HG02870 (cell line): ENCODE results near the gene IL4.
"Not testable (repeated sequence)": the region's sequence is repeated elsewhere in the genome, so short reads cannot be mapped to it uniquely, and the experiment has no call there.

Experiments
- ATAC-seq: cut with Tn5 transposase; IDR thresholded peaks from one replicate; pipeline ENCODE4 v1.9.1; 2021; ENCODE audit warnings: mild to moderate bottlenecking, moderate library complexity; ENCODE audit not compliant: unreplicated experiment

Gene IL4

DNA sequence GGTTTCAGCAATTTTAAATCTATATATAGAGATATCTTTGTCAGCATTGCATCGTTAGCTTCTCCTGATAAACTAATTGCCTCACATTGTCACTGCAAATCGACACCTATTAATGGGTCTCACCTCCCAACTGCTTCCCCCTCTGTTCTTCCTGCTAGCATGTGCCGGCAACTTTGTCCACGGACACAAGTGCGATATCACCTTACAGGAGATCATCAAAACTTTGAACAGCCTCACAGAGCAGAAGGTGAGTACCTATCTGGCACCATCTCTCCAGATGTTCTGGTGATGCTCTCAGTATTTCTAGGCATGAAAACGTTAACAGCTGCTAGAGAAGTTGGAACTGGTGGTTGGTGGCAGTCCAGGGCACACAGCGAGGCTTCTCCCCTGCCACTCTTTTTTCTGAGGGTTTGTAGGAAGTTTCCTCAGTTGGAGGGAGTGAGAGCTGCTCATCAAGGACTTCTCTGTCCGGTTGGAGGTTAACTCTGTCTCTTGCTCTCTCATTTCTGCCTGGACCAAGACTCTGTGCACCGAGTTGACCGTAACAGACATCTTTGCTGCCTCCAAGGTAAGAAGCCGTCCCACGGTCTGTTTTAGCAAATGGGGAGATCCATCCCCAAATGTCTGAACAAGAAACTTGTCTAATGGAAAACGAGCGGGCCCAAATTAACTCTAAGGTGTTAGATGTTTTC, at the start of gene IL4:
TSS of gene IL4 (plus strand) at position 51 of the 692 bp plus-strand sequence. CDS start at position 113, 62 bp downstream.
- ATAC-seq: no peak

DNA sequence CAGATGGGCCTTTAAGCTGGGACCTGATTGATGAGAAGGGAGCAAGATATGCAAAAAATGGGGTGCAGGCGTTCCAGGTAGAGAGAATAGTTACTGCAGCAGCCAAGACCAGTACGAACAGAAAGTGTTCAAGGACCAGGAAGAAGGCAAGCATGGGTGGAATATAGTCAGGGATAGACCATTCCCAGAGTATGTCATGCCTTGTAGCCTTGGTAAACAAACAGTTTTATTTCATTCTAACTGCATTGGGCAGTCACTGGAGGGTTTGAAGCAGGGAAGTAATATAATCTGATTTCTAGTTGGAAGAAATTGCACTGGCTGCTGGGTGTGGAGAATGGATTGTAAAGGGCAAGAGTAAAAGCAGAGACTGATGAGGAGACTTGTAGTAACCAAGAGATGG, 46.3 kb upstream of the IL4 start:
- no peak for ATAC-seq

DNA sequence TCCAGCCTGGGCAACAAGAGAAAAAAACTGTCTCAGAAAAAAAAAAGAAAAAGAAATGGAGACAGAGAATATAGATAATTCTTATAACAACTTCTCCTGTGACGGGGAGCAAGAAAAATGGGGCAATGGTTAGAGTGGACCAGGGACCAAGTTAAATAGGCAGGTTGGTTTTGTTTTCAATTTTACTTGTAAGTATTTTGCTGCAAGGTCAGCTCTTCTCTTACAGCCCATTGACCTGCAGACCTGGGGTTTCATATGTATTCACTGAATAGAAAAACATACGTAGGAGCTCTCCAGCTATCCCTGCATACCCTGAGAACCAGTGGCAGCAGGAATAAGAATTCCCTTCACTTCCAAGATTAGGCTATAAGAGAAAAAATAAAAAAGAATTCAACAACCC, 45.0 kb upstream of the IL4 start:
- no peak for ATAC-seq

DNA sequence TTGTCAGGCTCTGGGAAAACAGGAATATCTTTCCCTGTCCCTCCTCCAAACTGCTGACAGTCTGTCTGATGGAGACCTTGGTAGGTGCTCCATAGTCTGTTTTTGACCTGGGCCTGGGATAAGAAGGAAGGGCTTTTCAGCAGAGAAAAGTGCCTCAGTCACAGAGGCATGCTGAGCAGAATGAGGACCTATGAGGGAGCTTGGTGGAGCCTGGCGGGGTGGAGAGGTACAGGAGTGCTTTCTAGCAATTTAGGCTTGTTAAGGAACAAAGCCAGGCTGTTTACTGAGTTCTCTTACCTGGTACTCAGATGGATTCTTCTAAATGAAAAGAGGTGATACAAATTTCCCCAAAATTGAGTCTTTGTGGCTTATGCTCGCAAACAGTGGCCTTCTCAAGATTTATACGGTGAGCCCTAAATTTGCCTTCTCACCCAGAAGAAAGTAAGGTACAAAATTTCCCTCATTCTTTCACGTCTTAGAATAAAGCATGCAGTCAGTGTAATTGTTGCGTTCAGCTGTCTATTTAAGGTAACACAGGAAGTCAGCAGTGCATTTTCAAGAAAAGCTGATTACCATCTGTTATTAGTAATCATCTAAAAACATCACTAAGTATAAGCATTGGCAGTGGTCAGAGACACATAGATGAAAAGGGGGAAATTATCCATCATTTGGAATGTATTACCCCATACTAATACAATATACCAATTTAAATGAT, 44.4 kb upstream of the IL4 start:
- ATAC-seq: peak; percentile 69

DNA sequence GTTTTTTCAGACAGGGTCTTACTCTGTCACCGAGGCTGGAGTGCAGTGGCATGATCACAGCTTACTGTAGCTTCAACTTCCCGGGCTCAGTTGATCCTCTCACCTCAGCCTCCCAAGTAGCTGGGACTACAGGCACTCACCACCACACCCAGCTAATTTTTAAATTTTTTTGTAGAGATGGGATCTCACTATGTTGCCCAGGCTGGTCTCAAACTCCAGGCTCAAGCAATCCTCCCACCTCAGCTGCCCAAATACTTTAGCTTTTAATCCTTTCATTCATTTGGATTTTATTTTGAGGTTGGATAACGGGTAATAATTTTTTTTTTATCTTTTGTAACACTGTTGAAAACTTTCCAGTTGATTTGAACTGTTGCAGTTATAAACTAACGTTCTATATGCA, 40.2 kb upstream of the IL4 start:
- ATAC-seq: not testable (repeated sequence)

DNA sequence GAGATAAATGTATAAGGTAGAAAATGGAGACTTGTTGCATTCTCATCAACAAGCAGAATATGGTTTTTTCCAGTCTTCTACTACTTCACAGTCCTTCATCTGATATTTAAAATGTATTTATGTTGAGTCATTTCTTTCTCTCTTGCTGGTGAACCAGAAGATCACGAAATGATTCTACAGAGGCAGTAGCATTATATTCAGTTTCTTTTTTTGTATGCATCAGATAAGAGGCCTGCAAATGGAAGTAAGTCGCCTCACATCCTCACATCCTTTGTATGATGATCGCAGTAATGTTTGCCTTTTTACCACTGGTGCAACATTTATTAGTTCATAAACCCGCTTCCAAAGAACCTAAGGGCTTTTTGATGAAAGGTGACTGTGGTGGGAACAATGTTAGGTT, 37.9 kb upstream of the IL4 start:
- ATAC-seq: peak; percentile 58

DNA sequence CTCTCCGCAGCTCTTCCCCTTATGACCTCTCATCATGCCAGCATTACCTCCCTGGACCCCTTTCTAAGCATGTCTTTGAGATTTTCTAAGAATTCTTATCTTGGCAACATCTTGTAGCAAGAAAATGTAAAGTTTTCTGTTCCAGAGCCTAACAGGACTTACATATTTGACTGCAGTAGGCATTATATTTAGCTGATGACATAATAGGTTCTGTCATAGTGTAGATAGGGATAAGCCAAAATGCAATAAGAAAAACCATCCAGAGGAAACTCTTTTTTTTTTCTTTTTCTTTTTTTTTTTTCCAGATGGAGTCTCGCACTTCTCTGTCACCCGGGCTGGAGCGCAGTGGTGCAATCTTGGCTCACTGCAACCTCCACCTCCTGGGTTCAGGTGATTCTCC, 36.5 kb upstream of the IL4 start:
- ATAC-seq: no peak

DNA sequence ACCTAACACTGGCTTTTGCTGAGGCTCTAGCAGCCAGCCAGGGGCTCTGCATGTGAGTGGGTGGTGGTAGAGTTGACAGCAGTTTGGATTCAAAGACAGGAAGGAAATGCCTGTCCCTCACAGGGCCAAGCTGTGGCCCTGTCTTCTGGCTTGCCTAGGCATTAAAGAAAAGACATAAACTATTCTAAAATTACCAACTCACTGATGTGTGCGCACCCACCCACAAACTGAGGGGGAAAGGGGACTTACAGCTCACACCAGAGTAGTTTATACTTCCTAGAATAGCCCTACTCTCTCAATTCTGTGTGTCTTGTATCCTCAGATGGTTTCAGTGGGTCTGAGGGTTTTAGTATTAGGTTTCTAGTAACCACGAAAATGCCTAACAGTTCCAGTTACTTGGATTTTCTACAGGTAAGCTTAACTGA, 34.1 kb upstream of the IL4 start:
- ATAC-seq: peak; percentile 66

DNA sequence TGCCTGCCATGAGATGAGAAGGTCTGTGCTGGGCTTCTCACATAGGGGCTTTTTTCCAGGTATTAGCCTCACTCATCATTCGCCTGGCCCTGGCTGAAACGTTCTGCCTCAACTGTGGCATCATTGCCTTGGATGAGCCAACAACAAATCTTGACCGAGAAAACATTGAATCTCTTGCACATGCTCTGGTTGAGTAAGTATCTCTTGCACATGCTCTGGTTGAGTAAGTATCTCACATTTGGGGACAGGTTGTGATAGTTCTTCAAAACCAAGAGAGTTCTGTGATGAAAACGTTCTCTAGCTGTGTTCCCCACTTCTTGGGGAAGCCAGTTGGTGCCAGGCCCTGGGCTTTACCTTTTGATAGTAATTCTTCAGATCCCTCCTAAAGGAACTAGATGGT, 33.2 kb upstream of the IL4 start:
- ATAC-seq: peak; percentile 18

DNA sequence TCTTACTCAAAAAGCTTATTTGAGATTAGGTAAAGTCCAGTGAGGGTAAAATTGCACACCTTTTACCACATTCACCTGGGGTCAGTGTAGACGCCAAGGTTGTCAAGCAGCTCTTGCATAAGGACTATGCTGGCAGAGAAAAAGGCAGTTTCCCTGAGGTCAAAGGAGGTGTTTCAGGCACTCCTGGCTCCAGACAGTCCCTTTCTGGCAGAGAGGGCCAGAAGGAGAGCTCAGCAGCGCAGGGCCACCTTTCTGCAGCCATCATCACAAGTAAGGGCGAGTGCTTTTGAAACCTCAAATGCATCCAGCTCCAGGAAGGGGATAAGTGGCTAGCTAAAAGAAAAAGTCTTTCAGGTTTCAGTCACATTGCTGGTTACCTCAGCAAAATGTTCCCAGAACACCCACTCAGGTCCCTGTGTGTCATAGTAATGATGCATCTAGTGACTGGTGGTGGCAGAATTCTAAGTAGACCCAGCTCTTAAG, 32.5 kb upstream of the IL4 start:
- peak; percentile 43 for ATAC-seq

DNA sequence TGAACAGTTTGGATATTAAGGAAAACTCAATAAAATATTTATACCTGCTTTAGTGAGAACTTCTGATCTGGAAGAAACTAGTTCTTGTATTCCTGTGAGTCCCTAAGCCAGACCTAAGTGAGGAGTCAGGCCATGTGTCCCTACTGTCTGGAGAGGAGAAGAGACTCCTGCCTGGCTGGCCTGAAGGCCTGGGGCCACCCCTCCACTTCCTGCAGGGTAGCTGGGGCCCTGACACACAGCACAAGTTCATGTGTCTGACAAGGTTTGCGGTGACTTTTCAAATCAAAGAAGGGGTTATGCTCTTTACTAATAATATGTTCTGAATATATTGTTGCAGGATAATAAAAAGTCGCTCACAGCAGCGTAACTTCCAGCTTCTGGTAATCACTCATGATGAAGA, 31.9 kb upstream of the IL4 start:
- ATAC-seq: no peak

DNA sequence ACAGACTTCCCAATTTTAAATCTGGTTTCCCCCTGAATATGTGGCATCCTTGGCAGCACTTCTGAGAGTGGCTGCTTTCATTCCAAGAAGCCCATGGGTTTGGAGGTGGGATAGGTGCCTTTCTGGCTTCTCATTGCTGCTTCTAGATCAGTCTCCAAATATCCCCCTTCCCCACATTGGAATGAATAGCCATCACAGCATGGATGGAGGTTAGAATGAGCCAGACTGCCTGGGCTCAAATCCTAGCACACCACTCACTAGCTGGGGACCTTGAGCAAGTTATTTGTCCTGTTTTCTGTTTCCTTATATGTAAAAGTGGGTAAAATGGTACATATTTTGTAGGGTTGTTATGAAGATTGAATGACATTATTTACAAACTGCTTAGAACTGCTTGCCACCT, 29.6 kb upstream of the IL4 start:
- ATAC-seq: no peak

DNA sequence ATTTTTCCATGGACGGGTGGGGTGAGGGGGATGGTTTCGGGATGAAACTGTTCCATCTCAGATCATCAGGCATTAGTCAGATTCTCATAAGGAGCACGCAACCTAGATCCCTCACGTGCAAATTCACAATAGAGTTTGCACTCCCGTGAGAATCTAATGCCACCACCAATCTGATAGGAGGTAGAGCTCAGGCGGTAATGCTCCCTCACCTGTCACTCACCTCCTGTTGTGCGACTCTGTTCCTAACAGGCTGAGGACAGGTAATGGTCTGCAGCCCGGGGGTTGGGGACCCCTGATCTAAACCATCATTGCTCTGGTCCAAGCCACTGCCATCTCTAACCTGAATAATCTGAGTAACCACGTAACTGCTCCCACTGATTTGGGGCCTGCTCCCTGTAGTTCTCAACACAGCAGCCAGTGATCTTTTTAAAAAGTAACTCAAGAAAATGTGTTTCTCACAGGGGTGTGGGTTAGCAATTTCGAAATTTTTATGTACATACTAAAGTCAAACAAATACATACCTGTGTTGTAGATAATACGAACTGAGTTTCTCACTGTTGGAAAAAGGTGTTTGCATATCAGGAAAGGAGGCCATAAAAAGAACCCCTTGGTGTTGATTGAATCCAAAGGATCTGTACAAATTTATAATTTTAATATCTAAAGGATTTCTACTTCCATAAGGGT, 27.1 kb upstream of the IL4 start:
- no peak for ATAC-seq

DNA sequence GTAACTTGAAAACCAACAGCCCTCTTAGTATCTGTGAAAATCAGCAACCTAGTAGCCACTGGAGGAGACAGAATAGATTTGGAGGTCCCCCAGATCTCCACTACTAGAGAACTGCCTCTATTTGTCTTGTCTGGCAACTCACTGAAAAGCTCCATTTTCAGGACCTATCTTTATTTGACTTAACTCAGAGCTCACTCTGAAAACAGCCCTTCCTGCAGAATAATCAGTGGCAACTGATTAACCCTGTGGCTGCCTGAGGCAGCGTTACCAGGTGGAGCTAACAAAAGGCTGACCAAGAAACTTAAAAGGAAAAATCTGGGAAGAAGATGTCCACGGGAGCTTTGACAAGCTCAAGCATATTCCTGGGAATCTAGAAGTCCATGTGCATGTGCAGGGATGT, 26.3 kb upstream of the IL4 start:
- ATAC-seq: no peak

DNA sequence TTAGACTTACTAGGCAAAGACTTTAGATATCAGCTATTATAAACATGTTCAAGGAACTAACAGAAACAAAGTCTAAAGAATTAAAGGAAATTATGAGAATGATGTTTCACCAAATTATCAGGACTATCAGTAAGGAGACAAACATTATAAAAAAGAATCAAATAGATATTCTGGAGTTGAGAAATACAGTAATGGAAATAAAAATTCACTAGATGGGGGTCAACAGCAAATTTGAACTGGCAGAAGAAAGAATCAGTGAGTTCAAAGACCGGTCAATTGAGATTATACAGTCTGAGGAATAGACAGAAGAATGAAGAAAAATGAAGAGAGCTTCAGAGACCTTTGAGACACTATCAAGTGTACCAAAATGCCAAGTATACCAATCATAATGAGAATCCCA, 25.4 kb upstream of the IL4 start:
- ATAC-seq: no peak

DNA sequence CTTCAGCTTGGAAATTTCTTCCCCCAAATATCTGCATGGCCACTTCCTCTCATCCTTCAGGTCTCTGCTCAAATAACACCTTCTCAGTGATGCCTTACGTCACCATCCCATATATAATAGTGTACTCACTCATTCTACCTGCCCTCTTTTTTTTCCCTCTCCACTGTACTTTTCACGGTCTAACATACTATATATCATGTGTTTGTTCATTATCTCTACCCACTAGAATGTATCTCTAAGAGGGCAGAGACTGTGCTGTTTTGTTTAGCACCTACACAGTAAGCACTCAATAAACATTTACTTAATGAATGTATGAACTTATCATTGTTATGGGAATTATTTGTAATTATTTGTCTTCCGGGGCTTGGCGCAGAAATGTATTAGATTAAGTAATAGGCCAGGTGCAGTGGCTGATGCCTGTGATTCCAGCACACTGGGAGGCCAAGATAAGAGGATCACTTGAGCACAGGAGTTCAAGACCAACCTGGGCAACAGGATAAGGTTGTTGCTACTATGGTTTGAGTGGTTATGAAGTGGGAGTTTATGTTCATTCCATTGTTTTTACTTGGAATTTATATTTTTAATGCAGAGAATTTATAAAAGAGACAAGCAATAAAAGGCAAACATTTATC, 21.8 kb upstream of the IL4 start:
- ATAC-seq: no peak

DNA sequence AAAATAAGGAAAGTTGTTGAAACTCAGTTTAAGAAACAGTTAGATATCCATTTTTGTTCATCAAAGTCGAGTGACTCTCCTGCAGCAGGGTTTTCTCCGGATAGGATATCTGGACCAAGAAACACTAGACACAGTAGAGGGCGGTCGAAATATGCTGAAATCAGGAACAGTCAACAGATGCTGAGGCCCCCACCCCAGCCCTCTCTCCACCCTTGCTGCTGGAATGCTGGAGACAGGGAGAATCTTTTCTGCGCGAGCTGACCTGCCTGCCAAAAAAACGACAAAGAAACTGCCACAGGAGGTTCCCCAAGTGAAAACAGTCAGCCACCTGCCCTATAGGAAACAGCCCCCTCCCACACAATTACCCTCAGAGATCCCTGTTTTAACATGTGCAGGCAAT, 20.1 kb upstream of the IL4 start:
- ATAC-seq: no peak

DNA sequence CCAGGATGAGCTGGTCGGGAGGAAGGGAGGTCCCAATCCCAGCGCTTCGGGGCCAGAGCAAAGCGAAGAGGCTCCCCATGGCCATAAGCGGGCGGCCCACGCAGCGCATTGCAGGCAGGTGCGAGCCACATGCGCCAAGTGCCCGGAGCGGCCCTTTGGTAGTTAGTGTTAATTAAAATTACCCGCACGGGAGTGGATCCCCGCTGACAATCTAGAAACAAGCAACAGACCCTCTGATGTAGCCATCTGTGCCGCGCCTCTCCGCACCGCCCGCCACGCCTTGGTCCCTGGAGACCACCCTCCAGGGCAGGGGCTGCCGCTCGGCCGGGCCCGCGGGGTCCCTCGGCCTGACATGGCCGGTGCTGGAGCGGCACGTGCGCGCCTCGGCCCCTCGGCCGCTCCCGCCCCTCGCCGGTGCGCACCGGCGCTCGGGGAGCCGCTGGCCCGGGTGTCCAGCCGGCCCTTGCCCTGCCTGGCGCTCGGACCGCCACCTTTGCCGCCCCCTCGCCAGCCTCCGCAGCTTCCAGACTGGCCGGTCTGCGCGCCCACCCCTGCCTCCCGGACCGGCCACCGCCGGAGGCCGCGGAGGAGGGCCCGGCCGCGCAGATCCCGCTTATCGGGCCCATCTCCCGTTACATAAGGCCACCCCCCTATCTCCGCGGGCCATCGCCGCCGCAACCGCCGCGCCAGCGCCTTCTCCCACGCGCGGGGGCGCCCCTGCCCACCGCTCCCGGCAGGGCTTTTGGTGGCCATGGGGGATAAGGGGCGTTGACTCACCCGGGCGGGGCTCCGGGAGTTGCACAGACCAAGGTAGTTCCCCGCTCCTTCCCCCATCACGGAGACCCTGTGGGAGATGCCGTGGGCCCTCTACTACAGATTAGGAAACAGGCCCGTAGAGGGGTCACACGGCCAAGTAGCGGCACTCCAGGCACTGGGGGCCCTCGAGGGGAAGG, 17.7 kb upstream of the IL4 start:
- ATAC-seq: no peak

DNA sequence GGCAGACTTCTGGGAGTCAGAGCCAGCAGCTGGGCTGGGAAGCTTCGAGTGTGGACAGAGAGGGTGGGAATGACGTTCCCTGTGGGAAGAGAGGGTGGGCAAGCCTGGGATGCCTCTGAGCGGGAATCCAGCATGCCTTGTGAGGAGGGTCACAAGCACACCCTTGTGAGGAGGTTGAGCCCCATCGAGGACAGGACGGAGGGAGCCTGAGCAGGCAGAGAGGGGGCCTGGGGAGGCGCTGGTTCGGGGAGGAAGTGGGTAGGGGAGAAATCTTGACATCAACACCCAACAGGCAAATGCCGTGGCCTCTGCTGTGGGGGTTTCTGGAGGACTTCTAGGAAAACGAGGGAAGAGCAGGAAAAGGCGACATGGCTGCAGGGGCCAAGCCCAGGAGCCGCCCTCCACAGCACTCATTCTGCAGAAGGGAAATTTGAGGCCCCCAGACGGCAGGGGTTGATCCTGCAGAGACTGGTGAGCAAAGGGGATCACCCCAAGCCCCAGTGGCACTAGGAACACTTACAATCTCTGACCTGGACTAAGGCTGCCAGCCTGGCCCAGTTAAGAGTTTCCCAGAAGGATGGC, 16.9 kb upstream of the IL4 start:
- no peak for ATAC-seq
